Activated CD4-positive, alpha-beta T cell treated with anti-CD3 and anti-CD28 coated beads, Interleukin-10, Interleukin-2, amounts not matched to agents 100 ng/mL and 50 ng/mL, durations not matched to agents 16 hours and 8 hours (primary cell): ENCODE results near the gene SLFNL1.

ENCODE experiments used
- DNase-seq: peaks from one replicate; pipeline ENCODE4 v3.0.0-alpha.2; 2020

Gene SLFNL1

GRCh38 chr1:40985161-40985560 lies 36.4 kb downstream of the SLFNL1 start:
- DNase-seq, result no peak

DNA sequence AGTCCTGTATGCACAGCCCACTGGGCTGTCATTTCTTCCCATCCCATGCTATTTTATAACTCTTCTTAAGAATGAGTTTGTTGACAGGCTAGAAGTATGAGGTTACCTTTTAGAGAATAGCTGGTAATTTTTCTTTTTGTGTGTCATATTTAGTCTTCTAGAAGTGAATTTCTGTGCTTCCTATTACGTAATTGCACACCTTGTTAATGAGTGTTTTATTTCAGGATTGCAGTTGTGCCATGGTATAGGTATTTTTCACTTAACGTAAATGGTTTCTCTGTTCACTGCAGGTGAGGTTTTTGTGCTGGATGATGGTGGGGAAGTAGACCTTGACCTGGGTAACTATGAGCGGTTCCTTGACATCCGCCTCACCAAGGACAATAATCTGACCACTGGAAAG lies 37.0 kb downstream of the SLFNL1 start:
- DNase-seq, result no peak

DNA sequence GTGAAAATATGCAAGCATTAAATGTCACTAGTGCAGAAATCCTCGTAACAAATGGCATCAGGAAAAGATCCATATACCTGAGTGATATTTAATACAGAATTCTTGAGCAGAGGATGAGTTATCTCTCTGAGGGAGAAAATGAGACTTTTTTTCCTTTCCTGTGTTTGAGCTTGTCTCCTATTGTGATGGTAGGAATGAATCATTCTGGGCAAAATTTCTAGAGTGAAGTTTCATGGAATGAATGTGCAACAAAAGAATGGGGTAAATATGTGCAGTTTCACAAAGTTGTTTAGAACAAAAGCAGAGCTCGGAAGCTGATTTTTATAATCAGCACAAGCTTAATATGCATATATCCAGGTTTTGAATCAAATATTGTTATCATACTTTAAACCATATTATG lies 37.5 kb downstream of the SLFNL1 start:
- DNase-seq, result peak; percentile 78

GRCh38 chr1:40983286-40983685 lies 38.2 kb downstream of the SLFNL1 start:
- no peak for DNase-seq

DNA sequence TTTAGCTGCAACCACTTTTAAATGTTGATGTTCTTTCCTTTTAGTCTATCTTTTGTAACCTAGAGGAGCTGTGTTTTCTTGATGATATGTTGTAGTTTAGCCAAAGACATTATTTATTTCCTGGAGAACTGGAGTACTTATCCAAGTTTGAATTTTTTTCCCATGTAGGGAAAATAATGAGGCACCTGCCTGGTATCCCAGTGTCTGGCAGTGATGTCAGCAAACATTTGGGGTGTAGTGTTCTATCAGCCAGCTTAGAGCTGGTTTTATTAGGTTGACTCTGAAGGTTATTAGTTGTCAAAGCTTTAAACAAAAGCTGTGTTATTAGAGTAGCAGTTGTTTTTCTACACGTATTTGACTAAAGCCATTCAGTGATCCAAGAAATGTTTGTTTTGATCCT lies 38.8 kb downstream of the SLFNL1 start:
- DNase-seq, result no peak

DNA sequence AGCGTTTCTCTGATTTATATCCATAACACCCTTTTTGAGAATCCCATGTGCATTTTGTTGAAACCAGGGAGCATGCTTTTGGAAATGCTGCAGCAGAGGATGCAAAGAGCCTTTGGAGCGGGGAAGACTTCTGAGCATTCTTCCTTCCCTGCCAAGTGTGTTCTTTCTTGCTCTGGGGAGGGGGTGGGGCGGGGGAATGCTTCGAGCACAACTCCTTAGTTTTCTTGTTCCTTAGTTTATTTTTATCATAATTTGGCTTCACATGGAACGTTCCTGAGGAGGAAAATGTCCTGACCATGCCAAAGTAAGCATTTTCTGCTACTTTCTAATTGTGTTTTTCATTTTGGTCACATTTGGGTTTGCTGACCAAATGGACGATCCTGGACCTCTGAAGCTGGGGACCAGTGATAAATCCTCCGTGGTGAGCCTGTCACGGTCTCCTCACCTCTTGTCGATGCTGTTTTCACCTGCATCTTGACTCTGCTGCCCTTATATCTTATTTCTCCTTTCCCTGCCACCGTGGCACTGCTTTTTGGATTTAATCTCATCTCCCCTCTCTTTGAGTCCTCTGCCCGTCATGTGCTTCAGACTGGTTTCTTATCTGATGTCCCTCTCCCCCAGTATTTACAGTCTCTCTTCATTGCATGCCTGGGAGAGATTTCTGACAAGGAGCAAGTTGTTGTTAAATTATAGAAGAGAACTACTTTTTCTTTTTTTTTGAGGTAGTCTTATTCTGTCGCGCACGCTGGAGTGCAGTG lies 39.7 kb downstream of the SLFNL1 start:
- no peak for DNase-seq

DNA sequence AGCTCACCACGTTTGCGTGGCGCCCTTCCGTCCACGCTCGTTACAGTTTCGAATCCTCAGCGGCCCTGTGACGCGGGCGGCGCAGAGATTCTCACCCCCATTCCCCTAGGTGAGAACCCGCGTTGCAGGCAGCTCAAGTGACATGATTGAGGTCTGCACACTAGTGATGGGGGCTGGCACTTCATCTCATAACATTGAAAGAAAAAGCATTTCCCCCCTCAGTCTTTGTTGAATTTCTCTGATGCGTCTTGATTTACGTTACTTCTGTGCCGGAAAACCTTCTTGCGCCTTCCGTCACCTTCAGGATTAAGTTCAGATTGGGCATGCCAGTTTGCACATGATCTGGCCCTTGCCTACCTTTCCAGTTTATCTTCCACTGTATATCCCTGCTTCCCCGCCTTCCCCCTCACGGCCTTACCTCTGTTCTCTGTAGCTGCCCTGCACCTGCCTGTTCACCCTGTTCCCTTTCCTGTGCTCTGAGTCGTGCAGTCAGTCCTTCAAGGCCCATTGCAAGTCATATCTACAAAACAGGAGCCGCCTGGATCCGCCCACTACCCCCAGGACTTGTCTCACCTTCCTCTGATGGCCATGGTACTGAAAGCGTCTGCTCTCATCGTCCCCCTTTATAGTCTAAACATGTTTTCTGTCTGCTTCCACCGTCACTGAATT lies 40.9 kb downstream of the SLFNL1 start:
- peak; percentile 78 for DNase-seq

DNA sequence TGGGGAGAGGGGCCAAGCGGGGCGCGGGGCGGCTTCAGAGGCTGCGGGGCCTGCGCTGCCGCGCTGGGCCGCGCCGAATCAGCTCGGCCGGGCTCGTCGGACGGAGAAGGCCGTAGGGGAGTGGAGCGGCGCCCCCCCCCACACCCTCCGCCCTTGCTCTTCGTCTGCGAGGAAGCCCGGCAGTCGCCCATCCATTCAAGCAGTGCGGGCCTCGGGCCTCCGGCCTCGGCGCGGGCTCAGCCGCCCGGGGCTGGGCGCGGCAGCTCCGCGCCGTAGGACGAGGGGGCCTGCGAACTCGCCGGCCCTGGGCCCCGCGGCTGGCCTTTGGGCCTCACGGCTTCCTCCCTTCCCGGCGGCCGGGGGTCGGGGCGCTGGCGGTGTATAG lies 41.5 kb downstream of the SLFNL1 start:
- DNase-seq, result no peak

DNA sequence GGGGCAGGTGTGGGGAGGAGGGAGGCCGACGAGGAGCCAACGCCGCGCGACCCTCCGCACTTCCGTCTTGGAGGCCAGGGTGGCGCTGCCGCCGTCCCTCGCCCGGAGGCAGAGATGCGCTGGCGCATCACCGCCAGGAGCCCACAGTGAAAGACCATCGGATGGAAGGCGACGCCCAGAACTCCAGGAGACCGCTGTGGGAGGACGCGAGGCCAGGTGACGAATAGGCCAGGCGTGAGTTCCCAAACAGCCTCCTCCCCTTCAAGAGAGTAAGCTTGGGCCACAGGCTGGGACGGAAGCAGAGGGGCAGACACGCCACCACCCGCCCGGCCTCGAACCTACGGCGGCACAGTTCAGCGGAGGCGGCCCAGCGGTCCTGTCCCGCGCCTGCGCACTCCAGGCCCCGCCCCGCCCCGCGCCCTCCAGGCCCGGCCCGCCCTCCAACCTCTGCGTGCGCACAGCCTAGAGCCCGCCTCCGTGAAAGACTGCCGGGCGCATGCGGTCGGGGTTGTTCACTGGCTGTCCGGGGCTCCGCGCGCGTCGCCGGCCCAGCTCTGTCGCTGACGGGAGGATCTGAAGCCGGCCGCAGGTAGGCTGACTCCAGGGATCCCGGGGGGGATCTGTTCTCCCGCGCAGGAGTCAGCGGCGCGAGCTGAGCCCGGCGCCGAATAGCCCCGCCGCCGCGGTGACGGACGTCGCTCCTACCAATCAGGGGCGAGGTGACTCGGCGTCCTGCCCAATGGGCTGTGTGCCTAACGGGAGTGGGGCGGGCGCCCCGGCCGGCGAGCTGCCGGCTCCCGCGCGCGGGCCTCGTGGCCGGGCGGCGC lies 42.1 kb downstream of the SLFNL1 start, which contains the start of gene CTPS1:
TSS of gene CTPS1 (plus strand) at position 456 of the 827 bp plus-strand sequence. CDS start 3,595 bp downstream, outside the sequence.
- DNase-seq, result peak; percentile 97

DNA sequence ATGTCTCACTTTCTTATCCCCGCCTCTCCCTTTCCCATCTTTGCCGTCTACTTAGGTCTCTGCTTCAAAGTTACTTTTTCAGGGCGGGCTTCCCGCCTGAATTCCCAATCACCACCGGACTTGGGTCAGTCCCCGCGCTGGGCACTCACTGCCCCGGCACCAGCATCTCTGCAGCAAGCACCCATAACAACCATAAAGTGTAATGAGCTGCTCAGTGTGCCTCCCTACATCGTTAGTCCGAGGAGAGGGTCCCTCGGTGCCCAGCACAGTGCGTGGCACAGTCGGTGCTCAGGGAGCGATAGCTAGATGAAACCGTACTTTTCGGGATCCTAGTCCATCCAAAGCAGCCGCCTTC lies 42.7 kb downstream of the SLFNL1 start:
- no peak for DNase-seq

DNA sequence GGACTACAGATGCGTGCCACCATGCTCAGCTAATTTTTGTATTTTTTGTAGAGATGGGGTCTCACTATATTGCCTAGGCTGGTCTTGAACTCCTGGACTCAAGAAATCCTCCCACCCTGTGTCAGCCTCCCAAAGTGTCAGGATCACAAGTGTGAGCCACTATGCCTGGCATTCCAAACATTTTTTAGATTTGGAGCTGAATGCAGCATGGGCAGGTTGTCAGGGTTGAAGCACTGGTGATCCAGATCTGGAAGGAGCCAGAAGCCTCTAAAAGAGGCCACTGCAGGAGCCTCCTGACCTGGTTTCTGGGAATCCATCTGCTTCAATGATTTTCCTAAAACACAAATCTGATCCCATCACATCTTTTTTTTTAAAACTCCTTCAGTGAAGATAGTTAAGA lies 43.8 kb downstream of the SLFNL1 start:
- no peak for DNase-seq

GRCh38 chr1:40976952-40977690 lies 44.4 kb downstream of the SLFNL1 start:
- DNase-seq, result no peak

- no peak for DNase-seq
These were observed 46.6 kb downstream of the SLFNL1 start for GRCh38 chr1:40974945-40975344.

- DNase-seq, result peak; percentile 16
These were observed 47.6 kb downstream of the SLFNL1 start for GRCh38 chr1:40973912-40974311.

GRCh38 chr1:40971966-40972365 lies 49.6 kb downstream of the SLFNL1 start:
- DNase-seq, result no peak

GRCh38 chr1:40969445-40969844 lies 52.1 kb downstream of the SLFNL1 start:
- DNase-seq, result no peak

DNA sequence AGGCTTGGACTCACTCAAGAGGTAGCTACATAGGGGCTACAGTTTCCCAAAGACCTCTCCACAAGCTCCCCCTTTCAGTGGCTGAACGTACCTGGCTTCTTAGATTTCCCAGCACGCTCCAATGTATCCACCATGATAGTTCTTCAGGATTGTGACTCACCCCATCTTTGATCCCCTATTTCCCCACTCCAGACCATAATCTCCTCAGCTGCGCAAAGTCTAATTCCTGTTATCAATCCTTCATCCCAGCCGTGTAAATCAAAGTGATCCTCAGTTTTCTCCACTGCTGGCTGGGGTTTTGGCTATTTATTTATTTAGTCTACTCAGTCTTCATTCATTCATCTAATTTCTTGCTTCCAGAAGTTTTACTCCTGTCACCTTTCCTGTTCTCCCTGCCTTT lies 55.1 kb downstream of the SLFNL1 start:
- DNase-seq, result no peak
